Transverse colon (tissue), 4 donors: ENCODE results near the gene SYTL5. TPM values are rescaled to one million over a fixed set of nuclear protein-coding genes. Genes with fewer than 3 reads are reported as not detected.

Source experiments
- DNase-seq: peaks from one replicate; pipeline ENCODE4 v3.0.0-alpha.2; 2019
- H3K27ac ChIP-seq, 4 donors: fragments of 200-600 bp; sonication (generic); 2 replicates each; pipeline ENCODE4 v1.5.1; 2016 to 2018; ENCODE audit warnings: inconsistent platforms in 4 of 4
- H3K27me3 ChIP-seq: fragments of 200-600 bp; sonication (generic); 2 replicates; pipeline ENCODE4 v1.5.1; 2017; ENCODE audit warnings: inconsistent platforms
- H3K36me3 ChIP-seq, 4 donors: fragments of 200-600 bp; sonication (generic); 2 replicates each; pipeline ENCODE4 v1.5.1; 2017 to 2019; ENCODE audit warnings: inconsistent platforms in 4 of 4
- H3K4me1 ChIP-seq, 4 donors: fragments of 200-600 bp; sonication (generic); 2 replicates each; pipeline ENCODE4 v1.5.1; 2017 to 2020; ENCODE audit warnings: inconsistent platforms in 4 of 4
- H3K4me3 ChIP-seq, 4 donors: fragments of 200-600 bp; sonication (generic); 1 replicate in 1 of 4; 2 replicates in 3 of 4; pipeline versions ENCODE4 v1.5.1 to v1.6.1; 2017 to 2019; ENCODE audit warnings: inconsistent platforms in 4 of 4
- H3K9me3 ChIP-seq, 2 donors: fragments of 200-600 bp; sonication (generic); 2 replicates each; pipeline ENCODE4 v1.5.1; 2017 to 2019; ENCODE audit warnings: inconsistent platforms in 2 of 2
- EP300 ChIP-seq: sonication (generic); formaldehyde crosslinking; IDR thresholded peaks from one replicate; pipeline ENCODE4 v1.6.1; 2017; ENCODE audit warnings: antibody characterized with exemption, low read depth
- POLR2A ChIP-seq: fragments of 450-650 bp; IDR thresholded peaks from one replicate; pipeline ENCODE4 v1.6.1; 2016; ENCODE audit warnings: antibody characterized with exemption, mild to moderate bottlenecking, moderate library complexity
- POLR2AphosphoS5 ChIP-seq, 3 donors: sonication (generic); formaldehyde crosslinking; IDR thresholded peaks; one replicate each; pipeline ENCODE4 v1.6.1; 2016; ENCODE audit warnings: antibody characterized with exemption in 3 of 3
- WGBS, 2 donors: methylation state at CpG; one replicate each; pipeline ENCODE4 v1.1.5; 2018; ENCODE audit warnings: low coverage in 1 of 2; 5-methylcytosine and 5-hydroxymethylcytosine counted together
- in situ Hi-C, 4 donors: fragments of 200-750 bp; cut with MboI; loops; one replicate each; pipeline versions ENCODE4 v1.15.0 to v1.15.1; 2017; ENCODE audit warnings: low sequenced_read_pairs in 3 of 4, low pct_ligation_motif_present in 1 of 4, low pct_unique_long_range_greater_than_20kb in 1 of 4
- intact Hi-C: fragments of 100-400 bp; cut with DNase I; formaldehyde crosslinking; loops from one replicate; pipeline ENCODE4 v1.15.1; 2023; ENCODE audit warnings: low total_unique reads
- total RNA-seq, 4 donors: library from RNA; depleted of rRNA; stranded (reverse); fragments of >200 nt; gene quantifications; one replicate each; pipeline ENCODE4 v1.1.0, GENCODE V29; 2016
- TF ChIP-seq, protein P1 (sequence below), 5 experiments: fragments of 200-600 bp in 3 of 5; fragments of 450-650 bp in 2 of 5; sonication (generic) in 3 of 5; IDR thresholded peaks; 1 replicate in 2 of 5; 2 replicates in 3 of 5; pipeline ENCODE4 v1.5.1; 2016 to 2017; ENCODE audit warnings: antibody characterized with exemption in 5 of 5, inconsistent platforms in 3 of 5, mild to moderate bottlenecking in 2 of 5, moderate library complexity in 1 of 5

The SYTL5 gene
- total RNA-seq, 4 donors from 2014 or later = 0.60 to 8.1 (median 5.5) TPM

DNA sequence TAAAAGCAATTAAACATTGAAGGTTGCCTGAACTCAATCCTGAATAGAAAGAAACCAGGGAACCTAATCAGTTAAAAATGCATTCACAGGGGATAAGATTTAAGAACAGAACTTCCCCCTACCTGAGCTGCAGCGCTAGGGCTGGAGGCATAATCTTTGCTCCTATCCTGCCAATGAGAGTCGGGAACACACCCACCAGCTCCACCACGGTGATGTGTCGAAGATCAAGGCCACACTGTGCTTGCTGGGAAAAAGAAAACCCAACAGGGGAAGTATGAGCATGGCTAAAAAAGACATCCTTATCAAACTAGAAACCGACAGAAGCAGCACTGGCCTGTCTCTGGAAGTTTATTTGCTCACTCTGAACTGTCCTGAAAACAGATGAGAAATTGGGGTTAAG is 148.0 kb downstream of the SYTL5 start:
- TF ChIP-seq, protein P1, sequence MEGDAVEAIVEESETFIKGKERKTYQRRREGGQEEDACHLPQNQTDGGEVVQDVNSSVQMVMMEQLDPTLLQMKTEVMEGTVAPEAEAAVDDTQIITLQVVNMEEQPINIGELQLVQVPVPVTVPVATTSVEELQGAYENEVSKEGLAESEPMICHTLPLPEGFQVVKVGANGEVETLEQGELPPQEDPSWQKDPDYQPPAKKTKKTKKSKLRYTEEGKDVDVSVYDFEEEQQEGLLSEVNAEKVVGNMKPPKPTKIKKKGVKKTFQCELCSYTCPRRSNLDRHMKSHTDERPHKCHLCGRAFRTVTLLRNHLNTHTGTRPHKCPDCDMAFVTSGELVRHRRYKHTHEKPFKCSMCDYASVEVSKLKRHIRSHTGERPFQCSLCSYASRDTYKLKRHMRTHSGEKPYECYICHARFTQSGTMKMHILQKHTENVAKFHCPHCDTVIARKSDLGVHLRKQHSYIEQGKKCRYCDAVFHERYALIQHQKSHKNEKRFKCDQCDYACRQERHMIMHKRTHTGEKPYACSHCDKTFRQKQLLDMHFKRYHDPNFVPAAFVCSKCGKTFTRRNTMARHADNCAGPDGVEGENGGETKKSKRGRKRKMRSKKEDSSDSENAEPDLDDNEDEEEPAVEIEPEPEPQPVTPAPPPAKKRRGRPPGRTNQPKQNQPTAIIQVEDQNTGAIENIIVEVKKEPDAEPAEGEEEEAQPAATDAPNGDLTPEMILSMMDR (IDR thresholded peaks at IDR 0.05) = no peak
- TF ChIP-seq EP300 (no peak), POLR2AphosphoS5 (IDR thresholded peaks at IDR 0.05) (no peak), POLR2A (no peak)
- 55% methylated on average over 5 of the region's 5 CpGs; no CpG with 5 or more reads in 1 of the 2 donors for WGBS, 2 donors
- Histone ChIP-seq H3K27me3 (no peaks in the 10 kb centered on the region), H3K27ac (no peak overlapping the region), H3K4me1 (no peaks in the 10 kb centered on the region), H3K9me3 (no peaks in the 10 kb centered on the region), H3K4me3 (no peak overlapping the region), H3K36me3 (no peaks in the 10 kb centered on the region)
- intact Hi-C loops = no loop called here
- no peak for DNase-seq
- in situ Hi-C loops = loop anchor here in 1 of 4 donors (25.0 kb wide), 1 partner anchor 217 kb away; no protein-coding TSS in a partner anchor

GRCh38 chrX:38154818-38155217 is 148.5 kb downstream of the SYTL5 start:
- Histone ChIP-seq H3K4me1 (no peaks in the 10 kb centered on the region), H3K27ac (no peak overlapping the region), H3K36me3 (no peaks in the 10 kb centered on the region), H3K27me3 (no peaks in the 10 kb centered on the region), H3K9me3 (no peaks in the 10 kb centered on the region), H3K4me3 (no peak overlapping the region)
- in situ Hi-C loops = loop anchor here in 1 of 4 donors (25.0 kb wide), 1 partner anchor 218 kb away; no protein-coding TSS in a partner anchor
- 50% methylated on average over 2 of the region's 2 CpGs; no CpG with 5 or more reads in 1 of the 2 donors for whole genome bisulfite sequencing, 2 donors
- intact Hi-C loops = no loop called here
- TF ChIP-seq, protein P1 (IDR thresholded peaks at IDR 0.05) = no peak
- TF ChIP-seq POLR2AphosphoS5 (IDR thresholded peaks at IDR 0.05) (no peak), POLR2A (no peak), EP300 (no peak)
- DNase-seq = no peak

- intact Hi-C loops = no loop called here
- Histone ChIP-seq H3K36me3 (no peaks in the 10 kb centered on the region), H3K4me3 (no peak overlapping the region), H3K27ac (peak overlapping the region in 2 of 4 donors; percentile 5 to 34), H3K27me3 (no peaks in the 10 kb centered on the region), H3K4me1 (no peaks in the 10 kb centered on the region), H3K9me3 (no peaks in the 10 kb centered on the region)
- DNase-seq = peak; percentile 11
- WGBS, 2 donors = 55 to 60% methylated on average over 2 to 7 of the region's 7 CpGs
- in situ Hi-C loops = loop anchor here in 1 of 4 donors (25.0 kb wide), 1 partner anchor 220 kb away; no protein-coding TSS in a partner anchor
- TF ChIP-seq POLR2A = no peak
- TF ChIP-seq POLR2AphosphoS5 (IDR thresholded peaks at IDR 0.05) = no peak
- TF ChIP-seq, protein P1 (IDR thresholded peaks at IDR 0.05) = no peak
- no peak for TF ChIP-seq EP300
Observed at GRCh38 chrX:38156838-38157237, 150.5 kb downstream of the SYTL5 start.

- no peaks in the 10 kb centered on the region for H3K36me3 ChIP-seq
- no peaks in the 10 kb centered on the region for H3K27me3 ChIP-seq
- H3K27ac ChIP-seq = no peak overlapping the region
- in situ Hi-C loops = loop anchor here in 2 of 4 donors (10.0 to 25.0 kb wide), 2 partner anchors 226 to 238 kb away; no protein-coding TSS in a partner anchor
- DNase-seq = no peak
- intact Hi-C loops = no loop called here
- no peaks in the 10 kb centered on the region for H3K9me3 ChIP-seq
- no peaks in the 10 kb centered on the region for H3K4me1 ChIP-seq
- TF ChIP-seq EP300 (no peak), POLR2AphosphoS5 (IDR thresholded peaks at IDR 0.05) (no peak), POLR2A (no peak)
- H3K4me3 ChIP-seq = no peak overlapping the region
Observed at GRCh38 chrX:38163193-38163592, 156.8 kb downstream of the SYTL5 start.
